Esophagus squamous epithelium (tissue), 5 donors: ENCODE measurements around the gene ZNF219. TPM values are rescaled to one million over a fixed set of nuclear protein-coding genes. Genes with fewer than 3 reads are reported as not detected.

Experiments
- DNase-seq: peaks from one replicate; lab custom pipeline; 2025; lab: John Stamatoyannopoulos, UW
- H3K27ac ChIP-seq, 4 donors: fragments of 200-600 bp; sonication (generic); one replicate each; pipeline ENCODE4 v1.5.1; 2016 to 2019; ENCODE audit warnings: mild to moderate bottlenecking in 1 of 4
- H3K27me3 ChIP-seq, 4 donors: fragments of 200-600 bp; sonication (generic); 1 replicate in 3 of 4; 2 replicates in 1 of 4; pipeline versions ENCODE4 v1.5.1 to v1.6.0; 2017 to 2021; ENCODE audit warnings: antibody characterized with exemption in 1 of 4
- H3K36me3 ChIP-seq, 3 donors: fragments of 200-600 bp; sonication (generic); one replicate each; pipeline ENCODE4 v1.5.1; 2016 to 2019
- H3K4me1 ChIP-seq, 3 donors: fragments of 200-600 bp; sonication (generic); one replicate each; pipeline ENCODE4 v1.5.1; 2017 to 2019
- H3K4me3 ChIP-seq, 4 donors: fragments of 200-600 bp; sonication (generic); 1 replicate in 3 of 4; 2 replicates in 1 of 4; pipeline ENCODE4 v1.5.1; 2016 to 2019; ENCODE audit warnings: mild to moderate bottlenecking in 2 of 4, moderate library complexity in 1 of 4
- H3K9me3 ChIP-seq, 3 donors: fragments of 200-600 bp; sonication (generic); one replicate each; pipeline ENCODE4 v1.5.1; 2016 to 2019
- POLR2A ChIP-seq, 4 donors: fragments of 450-650 bp; IDR thresholded peaks; one replicate each; pipeline ENCODE4 v1.6.1; 2017; ENCODE audit warnings: antibody characterized with exemption in 4 of 4, mild to moderate bottlenecking in 4 of 4, moderate library complexity in 3 of 4
- WGBS, 2 donors: methylation state at CpG; one replicate each; pipeline ENCODE4 v1.1.5; 2018; 5-methylcytosine and 5-hydroxymethylcytosine counted together
- intact Hi-C: fragments of 100-400 bp; cut with DNase I; formaldehyde crosslinking; loops from one replicate; pipeline ENCODE4 v1.15.0; 2022
- total RNA-seq, 4 donors: library from RNA; depleted of rRNA; stranded (reverse); fragments of >200 nt; gene quantifications; one replicate each; pipeline ENCODE4 v1.1.0, GENCODE V29; 2016
- TF ChIP-seq, protein P1 (sequence below), 6 experiments: fragments of 450-650 bp in 4 of 6; fragments of 200-600 bp in 2 of 6; sonication (generic) in 2 of 6; IDR thresholded peaks; one replicate each; pipeline ENCODE4 v1.5.1; 2016 to 2019; ENCODE audit warnings: antibody characterized with exemption in 6 of 6, mild to moderate bottlenecking in 4 of 6, moderate library complexity in 4 of 6
- donor health status: DM: yes; HTN: yes; CAD: no.

The ZNF219 gene
- total RNA-seq, 4 donors from 2014 or later: 47.1 to 68.3 (median 61.3) TPM

GRCh38 chr14:21123429-21123828 lies 25.0 kb upstream of the ZNF219 start:
- 57 to 78% methylated on average over 1 of the region's 1 CpG for WGBS, 2 donors
- H3K4me3 ChIP-seq: no peak overlapping the region
- H3K27ac ChIP-seq: no peak overlapping the region
- TF ChIP-seq POLR2A (IDR thresholded peaks at IDR 0.05): no peak
- TF ChIP-seq, protein P1, sequence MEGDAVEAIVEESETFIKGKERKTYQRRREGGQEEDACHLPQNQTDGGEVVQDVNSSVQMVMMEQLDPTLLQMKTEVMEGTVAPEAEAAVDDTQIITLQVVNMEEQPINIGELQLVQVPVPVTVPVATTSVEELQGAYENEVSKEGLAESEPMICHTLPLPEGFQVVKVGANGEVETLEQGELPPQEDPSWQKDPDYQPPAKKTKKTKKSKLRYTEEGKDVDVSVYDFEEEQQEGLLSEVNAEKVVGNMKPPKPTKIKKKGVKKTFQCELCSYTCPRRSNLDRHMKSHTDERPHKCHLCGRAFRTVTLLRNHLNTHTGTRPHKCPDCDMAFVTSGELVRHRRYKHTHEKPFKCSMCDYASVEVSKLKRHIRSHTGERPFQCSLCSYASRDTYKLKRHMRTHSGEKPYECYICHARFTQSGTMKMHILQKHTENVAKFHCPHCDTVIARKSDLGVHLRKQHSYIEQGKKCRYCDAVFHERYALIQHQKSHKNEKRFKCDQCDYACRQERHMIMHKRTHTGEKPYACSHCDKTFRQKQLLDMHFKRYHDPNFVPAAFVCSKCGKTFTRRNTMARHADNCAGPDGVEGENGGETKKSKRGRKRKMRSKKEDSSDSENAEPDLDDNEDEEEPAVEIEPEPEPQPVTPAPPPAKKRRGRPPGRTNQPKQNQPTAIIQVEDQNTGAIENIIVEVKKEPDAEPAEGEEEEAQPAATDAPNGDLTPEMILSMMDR (IDR thresholded peaks at IDR 0.05): no peak
- no peaks in the 10 kb centered on the region for H3K9me3 ChIP-seq
- intact Hi-C loops: no loop called here
- DNase-seq: no peak
- no peaks in the 10 kb centered on the region for H3K27me3 ChIP-seq
- H3K4me1 ChIP-seq: peaks cover 0 to 8% (median 0%) of the 10 kb centered on the region in 3 donors
- no peaks in the 10 kb centered on the region for H3K36me3 ChIP-seq

- Histone ChIP-seq H3K27me3 (no peaks in the 10 kb centered on the region), H3K4me3 (no peak overlapping the region), H3K4me1 (peaks cover 0 to 8% (median 0%) of the 10 kb centered on the region in 3 donors), H3K36me3 (no peaks in the 10 kb centered on the region), H3K9me3 (no peaks in the 10 kb centered on the region), H3K27ac (no peak overlapping the region)
- no peak for DNase-seq
- WGBS, 2 donors: 40 to 63% methylated on average over 1 of the region's 1 CpG
- intact Hi-C loops: no loop called here
- TF ChIP-seq POLR2A (IDR thresholded peaks at IDR 0.05): no peak
- TF ChIP-seq, protein P1 (IDR thresholded peaks at IDR 0.05): no peak
Measured at GRCh38 chr14:21121122-21121521, 22.7 kb upstream of the ZNF219 start.

DNA sequence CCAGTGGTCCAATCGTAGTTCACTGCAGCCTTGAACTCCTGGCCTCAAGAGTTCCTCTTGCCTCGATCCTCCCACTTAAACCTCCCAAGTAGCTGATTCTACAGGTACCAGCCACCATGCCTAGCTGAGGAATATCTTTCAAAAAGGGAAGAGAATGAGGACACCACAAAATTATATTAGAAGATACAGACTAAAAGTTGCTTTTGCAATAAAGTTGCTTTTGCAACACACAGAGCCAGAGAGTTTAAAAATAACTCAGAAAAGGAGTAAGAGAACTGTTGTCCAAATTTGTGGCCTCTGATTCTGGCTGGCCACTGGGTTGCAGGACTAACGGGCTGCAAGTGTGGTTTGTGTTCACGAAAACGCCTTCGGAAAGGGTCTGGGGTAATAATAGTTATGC lies 22.2 kb upstream of the ZNF219 start:
- 60 to 75% methylated on average over 6 of the region's 6 CpGs for WGBS, 2 donors
- Histone ChIP-seq H3K4me1 (peaks cover 0 to 8% (median 0%) of the 10 kb centered on the region in 3 donors), H3K4me3 (no peak overlapping the region), H3K27me3 (no peaks in the 10 kb centered on the region), H3K27ac (no peak overlapping the region), H3K36me3 (no peaks in the 10 kb centered on the region), H3K9me3 (no peaks in the 10 kb centered on the region)
- DNase-seq: no peak
- TF ChIP-seq, protein P1 (IDR thresholded peaks at IDR 0.05): no peak
- TF ChIP-seq POLR2A (IDR thresholded peaks at IDR 0.05): no peak
- intact Hi-C loops: no loop called here

DNA sequence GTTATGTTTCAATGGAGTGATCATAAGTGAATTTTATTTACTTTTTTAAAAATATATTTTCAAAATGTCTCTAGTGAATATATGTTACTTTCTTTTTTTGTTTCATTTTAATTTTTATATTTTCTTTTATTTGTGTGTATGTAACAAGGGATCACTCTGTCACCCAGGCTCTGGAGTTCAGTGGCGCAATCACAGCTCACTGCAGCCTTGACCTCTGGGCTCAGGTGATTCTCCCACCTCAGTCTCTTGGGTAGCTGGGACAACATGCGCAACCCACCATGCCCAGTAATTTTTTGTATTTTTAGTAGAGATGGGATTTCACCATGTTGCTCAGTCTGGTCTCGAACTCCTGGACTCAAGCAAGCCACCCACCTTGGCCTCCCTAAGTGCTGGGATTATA lies 20.5 kb upstream of the ZNF219 start:
- no peak for TF ChIP-seq POLR2A (IDR thresholded peaks at IDR 0.05)
- TF ChIP-seq, protein P1 (IDR thresholded peaks at IDR 0.05): no peak
- intact Hi-C loops: no loop called here

DNA sequence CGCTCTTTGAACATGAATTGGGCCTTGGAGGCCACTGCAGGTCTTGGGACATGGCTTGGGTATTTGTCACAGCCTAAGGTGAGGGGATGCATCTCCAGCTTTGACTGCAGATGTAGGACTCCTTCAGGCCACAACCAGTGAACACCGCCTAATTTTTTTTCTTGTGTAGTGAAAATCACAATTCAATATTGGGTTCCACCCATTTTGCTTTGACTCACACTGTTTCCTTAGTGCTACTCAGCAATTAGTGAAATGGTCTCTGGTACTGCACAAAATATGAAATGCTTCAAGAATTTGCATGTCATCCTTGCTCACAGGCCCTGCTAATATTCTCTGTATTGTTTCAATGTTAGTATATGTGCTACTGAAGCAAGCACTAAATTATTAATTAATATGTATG lies 14.9 kb upstream of the ZNF219 start:
- H3K27ac ChIP-seq: no peak overlapping the region
- no peak overlapping the region for H3K4me3 ChIP-seq
- TF ChIP-seq, protein P1 (IDR thresholded peaks at IDR 0.05): no peak
- no peak for TF ChIP-seq POLR2A (IDR thresholded peaks at IDR 0.05)
- WGBS, 2 donors: 90 to 100% methylated on average over 1 to 2 of the region's 2 CpGs
- no peak for DNase-seq
- peaks cover 0 to 25% (median 0%) of the 10 kb centered on the region in 3 donors for H3K4me1 ChIP-seq
- no peaks in the 10 kb centered on the region for H3K36me3 ChIP-seq
- no peaks in the 10 kb centered on the region for H3K27me3 ChIP-seq
- no peaks in the 10 kb centered on the region for H3K9me3 ChIP-seq
- intact Hi-C loops: no loop called here

More for the DNA sequence above, 20.5 kb upstream of the ZNF219 start:
- DNase-seq: no peak
- Histone ChIP-seq H3K4me1 (peaks cover 0 to 8% (median 0%) of the 10 kb centered on the region in 3 donors), H3K27ac (no peak overlapping the region), H3K36me3 (no peaks in the 10 kb centered on the region), H3K9me3 (no peaks in the 10 kb centered on the region), H3K4me3 (no peak overlapping the region), H3K27me3 (no peaks in the 10 kb centered on the region)
- WGBS, 2 donors: 94% methylated on average over 3 of the region's 3 CpGs
